Fibroblast of villous mesenchyme (primary cell): ENCODE results near the gene CD84. TPM values are rescaled to one million over a fixed set of nuclear protein-coding genes. Genes with fewer than 3 reads are reported as not detected.
"Not testable (repeated sequence)": the region's sequence is repeated elsewhere in the genome, so short reads cannot be mapped to it uniquely, and the experiment has no call there.

Source experiments
- DNase-seq: peaks from one replicate; pipeline ENCODE4 v3.0.0-alpha.2; 2010; ENCODE audit warnings: low read depth
- H3K4me3 ChIP-seq: 2 replicates; pipeline ENCODE4 v1.5.1; 2011; ENCODE audit warnings: low read depth, mild to moderate bottlenecking, low read length
- total RNA-seq: library from RNA; depleted of rRNA; stranded (reverse); fragments of >200 nt; gene quantifications from 2 replicates; pipeline ENCODE4 v1.2.3, GENCODE V29; 2012
- TF ChIP-seq, protein P1 (sequence below): IDR thresholded peaks from 2 replicates; pipeline ENCODE4 v1.5.1; 2012; ENCODE audit warnings: low read depth, mild to moderate bottlenecking, low read length; ENCODE audit not compliant: insufficient read depth

Gene CD84
- total RNA-seq, 1 donor, result not detected

DNA sequence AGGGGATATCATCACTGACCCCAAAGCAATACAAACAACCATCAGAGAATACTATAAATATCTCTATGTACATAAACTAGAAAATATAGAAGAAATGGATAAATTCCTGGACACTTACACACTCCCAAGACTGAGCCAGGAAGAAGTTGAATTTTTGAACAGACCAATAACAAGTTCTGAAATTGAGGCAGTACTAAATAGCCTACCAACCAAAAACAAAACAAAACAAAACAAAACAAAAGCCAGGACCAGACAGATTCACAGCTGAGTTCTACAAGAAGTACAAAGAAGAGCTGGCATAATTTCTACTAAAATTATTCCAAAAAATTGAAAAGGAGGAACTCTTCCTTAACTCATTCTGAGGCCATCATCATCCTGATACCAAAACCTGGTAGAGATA, 18.5 kb downstream of the CD84 start:
- no peak overlapping the region for H3K4me3 ChIP-seq
- no peak for DNase-seq
- TF ChIP-seq, protein P1, sequence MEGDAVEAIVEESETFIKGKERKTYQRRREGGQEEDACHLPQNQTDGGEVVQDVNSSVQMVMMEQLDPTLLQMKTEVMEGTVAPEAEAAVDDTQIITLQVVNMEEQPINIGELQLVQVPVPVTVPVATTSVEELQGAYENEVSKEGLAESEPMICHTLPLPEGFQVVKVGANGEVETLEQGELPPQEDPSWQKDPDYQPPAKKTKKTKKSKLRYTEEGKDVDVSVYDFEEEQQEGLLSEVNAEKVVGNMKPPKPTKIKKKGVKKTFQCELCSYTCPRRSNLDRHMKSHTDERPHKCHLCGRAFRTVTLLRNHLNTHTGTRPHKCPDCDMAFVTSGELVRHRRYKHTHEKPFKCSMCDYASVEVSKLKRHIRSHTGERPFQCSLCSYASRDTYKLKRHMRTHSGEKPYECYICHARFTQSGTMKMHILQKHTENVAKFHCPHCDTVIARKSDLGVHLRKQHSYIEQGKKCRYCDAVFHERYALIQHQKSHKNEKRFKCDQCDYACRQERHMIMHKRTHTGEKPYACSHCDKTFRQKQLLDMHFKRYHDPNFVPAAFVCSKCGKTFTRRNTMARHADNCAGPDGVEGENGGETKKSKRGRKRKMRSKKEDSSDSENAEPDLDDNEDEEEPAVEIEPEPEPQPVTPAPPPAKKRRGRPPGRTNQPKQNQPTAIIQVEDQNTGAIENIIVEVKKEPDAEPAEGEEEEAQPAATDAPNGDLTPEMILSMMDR, result no peak

DNA sequence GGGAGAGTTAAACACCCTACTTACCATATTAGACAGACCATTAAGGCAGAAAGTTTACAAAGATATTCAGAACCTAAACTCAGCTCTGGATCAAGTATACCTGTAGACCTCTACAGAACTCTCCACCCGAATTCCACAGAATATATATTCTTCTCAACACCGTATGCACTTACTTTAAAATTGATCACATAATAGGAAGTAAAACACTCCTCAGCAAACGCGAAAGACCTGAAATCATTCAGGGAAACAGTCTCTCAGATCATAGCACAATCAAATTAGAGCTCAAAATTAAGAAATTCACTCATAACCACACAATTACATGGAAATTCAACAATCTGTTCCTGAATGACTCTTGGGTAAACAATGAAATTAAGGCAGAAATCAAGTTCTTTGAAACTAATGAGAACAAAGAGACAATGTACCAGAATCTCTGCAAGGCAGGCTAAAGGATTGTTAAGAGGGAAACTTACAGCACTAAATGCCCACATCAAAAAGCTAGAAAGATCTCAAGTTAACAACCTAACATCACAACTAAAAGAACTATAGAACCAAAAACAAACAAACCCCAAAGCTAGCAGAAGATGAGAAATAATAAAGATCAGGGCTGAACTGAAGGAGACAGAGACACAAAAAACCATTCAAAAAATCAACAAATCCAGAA, 19.1 kb downstream of the CD84 start:
- TF ChIP-seq, protein P1, result no peak
- H3K4me3 ChIP-seq, result no peak overlapping the region
- no peak for DNase-seq

DNA sequence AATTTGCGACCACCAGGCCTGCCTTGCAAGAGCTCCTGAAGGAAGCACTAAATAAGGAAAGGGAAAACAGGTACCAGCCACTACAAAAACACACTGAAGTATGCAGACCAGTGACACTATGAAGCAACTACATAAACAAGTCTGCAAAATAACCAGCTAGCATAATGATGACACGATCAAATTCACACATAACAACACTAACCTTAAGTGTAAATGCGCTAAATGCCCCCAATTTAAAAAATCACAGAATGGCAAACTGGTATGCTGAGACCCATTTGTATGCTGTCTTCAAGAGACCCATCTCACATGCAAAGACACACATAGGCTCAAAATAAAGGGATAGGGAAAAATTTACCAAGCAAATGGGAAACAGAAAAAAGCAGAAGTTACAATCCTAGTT, 19.9 kb downstream of the CD84 start:
- DNase-seq, H3K4me3 ChIP-seq: not testable (repeated sequence)

DNA sequence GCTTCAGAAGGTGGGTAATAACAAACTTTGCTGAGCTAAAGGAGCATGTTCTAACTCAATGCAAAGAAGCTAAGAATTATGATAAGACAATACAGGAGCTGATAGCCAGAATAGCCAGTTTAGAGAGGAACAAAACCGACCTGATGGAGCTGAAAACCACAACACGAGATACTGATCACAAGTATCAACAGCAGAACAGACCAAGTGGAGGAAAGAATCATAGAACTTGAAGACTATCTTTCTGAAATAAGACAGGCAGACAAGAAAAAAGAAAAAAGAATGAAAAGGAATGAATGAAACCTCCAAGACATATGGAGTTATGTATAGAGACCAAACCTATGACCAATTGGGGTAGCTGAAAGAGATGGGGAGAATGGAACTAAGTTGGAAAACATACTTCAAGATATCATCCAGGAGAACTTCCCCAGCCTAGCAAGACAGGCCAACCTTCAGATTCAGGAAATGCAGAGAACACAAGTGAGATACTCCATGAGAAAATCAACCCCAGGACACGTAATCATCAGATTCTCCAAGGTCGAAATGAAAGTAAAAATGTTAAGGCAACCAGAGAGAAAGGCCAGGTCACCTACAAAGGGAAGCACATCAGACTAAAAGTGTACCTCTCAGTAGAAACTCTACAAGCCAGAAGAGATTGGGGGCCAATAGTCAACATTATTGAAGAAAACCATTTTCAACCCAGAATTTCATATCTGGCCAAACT, 20.5 kb downstream of the CD84 start:
- DNase-seq, result no peak
- H3K4me3 ChIP-seq, result no peak overlapping the region
- TF ChIP-seq, protein P1, result no peak

- H3K4me3 ChIP-seq, result no peak overlapping the region
- TF ChIP-seq, protein P1, result no peak
- no peak for DNase-seq
Observed at GRCh38 chr1:160553778-160554177, 25.5 kb downstream of the CD84 start.

GRCh38 chr1:160552425-160552824, 26.9 kb downstream of the CD84 start:
- no peak for DNase-seq
- TF ChIP-seq, protein P1, result no peak
- H3K4me3 ChIP-seq, result no peak overlapping the region

- DNase-seq, result no peak
- TF ChIP-seq, protein P1, result no peak
- no peak overlapping the region for H3K4me3 ChIP-seq
Observed at GRCh38 chr1:160550572-160551034, 28.7 kb downstream of the CD84 start.
